ENCODE measurements around the gene ATXN3L. TPM values are rescaled to one million over a fixed set of nuclear protein-coding genes. Genes with fewer than 3 reads are reported as not detected.

The ATXN3L gene
- total RNA-seq, 1 experiment from 2014 or later: not detected

GRCh38 chrX:13298836-13299235 lies 21.0 kb downstream of the ATXN3L start:
- intact Hi-C loops (cut with micrococcal nuclease; ENCODE audit: unreplicated experiment): no loop called here
- H3K36me3 ChIP-seq (ENCODE audit: insufficient read depth, low read length, poor library complexity, severe bottlenecking): no peaks in the 10 kb centered on the region
- ChIA-PET POLR2A (ENCODE audit: low non-redundant PET) (no interaction called here), CTCF (no interaction called here)
- no peaks in the 10 kb centered on the region for H3K4me1 ChIP-seq (ENCODE audit: insufficient read depth, low read length, poor library complexity, severe bottlenecking)
- H3K27ac ChIP-seq (ENCODE audit: low read depth, low read length, poor library complexity, severe bottlenecking): no peak overlapping the region
- H3K9me3 ChIP-seq (ENCODE audit: low read depth, low read length, poor library complexity, severe bottlenecking): no peaks in the 10 kb centered on the region
- H3K27me3 ChIP-seq (replicated peaks; ENCODE audit: insufficient read depth, low read depth, low read length, poor library complexity): no peaks in the 10 kb centered on the region
- H3K4me3 ChIP-seq (ENCODE audit: low read depth, low read length, poor library complexity, severe bottlenecking): no peak overlapping the region
- no TSS peak for BruUV-seq (replicated peaks)
- no peak for TF ChIP-seq EZH2 (IDR thresholded peaks at IDR 0.05; ENCODE audit: borderline replicate concordance, low read depth, low read length, poor library complexity, severe bottlenecking)
- TF ChIP-seq, protein P1, sequence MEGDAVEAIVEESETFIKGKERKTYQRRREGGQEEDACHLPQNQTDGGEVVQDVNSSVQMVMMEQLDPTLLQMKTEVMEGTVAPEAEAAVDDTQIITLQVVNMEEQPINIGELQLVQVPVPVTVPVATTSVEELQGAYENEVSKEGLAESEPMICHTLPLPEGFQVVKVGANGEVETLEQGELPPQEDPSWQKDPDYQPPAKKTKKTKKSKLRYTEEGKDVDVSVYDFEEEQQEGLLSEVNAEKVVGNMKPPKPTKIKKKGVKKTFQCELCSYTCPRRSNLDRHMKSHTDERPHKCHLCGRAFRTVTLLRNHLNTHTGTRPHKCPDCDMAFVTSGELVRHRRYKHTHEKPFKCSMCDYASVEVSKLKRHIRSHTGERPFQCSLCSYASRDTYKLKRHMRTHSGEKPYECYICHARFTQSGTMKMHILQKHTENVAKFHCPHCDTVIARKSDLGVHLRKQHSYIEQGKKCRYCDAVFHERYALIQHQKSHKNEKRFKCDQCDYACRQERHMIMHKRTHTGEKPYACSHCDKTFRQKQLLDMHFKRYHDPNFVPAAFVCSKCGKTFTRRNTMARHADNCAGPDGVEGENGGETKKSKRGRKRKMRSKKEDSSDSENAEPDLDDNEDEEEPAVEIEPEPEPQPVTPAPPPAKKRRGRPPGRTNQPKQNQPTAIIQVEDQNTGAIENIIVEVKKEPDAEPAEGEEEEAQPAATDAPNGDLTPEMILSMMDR (conservative IDR thresholded peaks at IDR 0.05; ENCODE audit: low read depth, low read length): no peak
- no peak for DNase-seq (ENCODE audit: low spot score)

GRCh38 chrX:13295841-13296240 lies 24.0 kb downstream of the ATXN3L start:
- TF ChIP-seq, protein P1 (conservative IDR thresholded peaks at IDR 0.05; ENCODE audit: low read depth, low read length): no peak
- no peak for TF ChIP-seq EZH2 (IDR thresholded peaks at IDR 0.05; ENCODE audit: borderline replicate concordance, low read depth, low read length, poor library complexity, severe bottlenecking)
- no peaks in the 10 kb centered on the region for H3K4me1 ChIP-seq (ENCODE audit: insufficient read depth, low read length, poor library complexity, severe bottlenecking)
- H3K27ac ChIP-seq (ENCODE audit: low read depth, low read length, poor library complexity, severe bottlenecking): no peak overlapping the region
- no peak overlapping the region for H3K4me3 ChIP-seq (ENCODE audit: low read depth, low read length, poor library complexity, severe bottlenecking)
- POLR2A ChIA-PET (ENCODE audit: low non-redundant PET): no interaction called here
- no peaks in the 10 kb centered on the region for H3K27me3 ChIP-seq (replicated peaks; ENCODE audit: insufficient read depth, low read depth, low read length, poor library complexity)
- CTCF ChIA-PET: no interaction called here
- BruUV-seq (replicated peaks): no TSS peak
- DNase-seq (ENCODE audit: low spot score): no peak
- intact Hi-C loops (cut with micrococcal nuclease; ENCODE audit: unreplicated experiment): no loop called here
- H3K36me3 ChIP-seq (ENCODE audit: insufficient read depth, low read length, poor library complexity, severe bottlenecking): no peaks in the 10 kb centered on the region
- no peaks in the 10 kb centered on the region for H3K9me3 ChIP-seq (ENCODE audit: low read depth, low read length, poor library complexity, severe bottlenecking)

DNA sequence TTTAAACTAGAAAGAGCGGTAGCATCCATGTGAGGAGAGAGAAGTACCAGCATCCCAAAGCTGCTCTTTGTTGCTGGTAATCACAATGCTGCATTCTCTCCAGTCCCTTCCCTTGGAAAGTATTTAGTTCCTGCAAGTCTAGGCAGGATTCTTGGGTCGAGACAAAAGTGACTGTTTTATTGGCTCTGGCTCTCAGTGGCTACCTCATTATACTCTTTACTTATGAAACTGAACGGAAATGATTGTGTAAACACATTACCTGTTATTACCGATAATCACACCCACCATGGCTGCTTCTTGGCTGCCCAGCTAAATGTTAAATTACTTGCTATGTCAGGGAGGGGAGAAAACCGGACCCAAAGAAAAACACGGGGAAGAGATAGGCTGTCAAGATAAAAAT lies 26.2 kb downstream of the ATXN3L start:
- no peak overlapping the region for H3K27ac ChIP-seq (ENCODE audit: low read depth, low read length, poor library complexity, severe bottlenecking)
- no peak overlapping the region for H3K4me3 ChIP-seq (ENCODE audit: low read depth, low read length, poor library complexity, severe bottlenecking)
- BruUV-seq (replicated peaks): no TSS peak
- peak; percentile 17 for DNase-seq (ENCODE audit: low spot score)
- H3K9me3 ChIP-seq (ENCODE audit: low read depth, low read length, poor library complexity, severe bottlenecking): no peaks in the 10 kb centered on the region
- TF ChIP-seq EZH2 (IDR thresholded peaks at IDR 0.05; ENCODE audit: borderline replicate concordance, low read depth, low read length, poor library complexity, severe bottlenecking): no peak
- TF ChIP-seq, protein P1 (conservative IDR thresholded peaks at IDR 0.05; ENCODE audit: low read depth, low read length): no peak
- no peaks in the 10 kb centered on the region for H3K36me3 ChIP-seq (ENCODE audit: insufficient read depth, low read length, poor library complexity, severe bottlenecking)
- H3K4me1 ChIP-seq (ENCODE audit: insufficient read depth, low read length, poor library complexity, severe bottlenecking): no peaks in the 10 kb centered on the region
- ChIA-PET CTCF (no interaction called here), POLR2A (ENCODE audit: low non-redundant PET) (no interaction called here)
- H3K27me3 ChIP-seq (replicated peaks; ENCODE audit: insufficient read depth, low read depth, low read length, poor library complexity): no peaks in the 10 kb centered on the region
- intact Hi-C loops (cut with micrococcal nuclease; ENCODE audit: unreplicated experiment): no loop called here

Data from A673 (cell line).